GM12878 (cell line): Measurements from ENCODE around the gene FAM53B.

Source experiments
- CTCF ChIP-seq, 3 experiments: IDR thresholded peaks in 2 of 3; conservative IDR thresholded peaks in 1 of 3; 2 replicates each; pipeline ENCODE4 v1.5.1; 2011; ENCODE audit warnings: low read depth in 3 of 3, low read length in 3 of 3, mild to moderate bottlenecking in 3 of 3, control low read depth in 2 of 3, moderate library complexity in 2 of 3, inconsistent platforms in 1 of 3, mixed read lengths in 1 of 3; ENCODE audit not compliant: control insufficient read depth in 2 of 3, insufficient read depth in 1 of 3; ENCODE audit errors: extremely low read depth in 1 of 3
- EZH2 ChIP-seq: IDR thresholded peaks from 2 replicates; pipeline ENCODE4 v1.6.1; 2012; ENCODE audit warnings: low read depth, mild to moderate bottlenecking, control low read depth, inconsistent platforms, low read length, borderline replicate concordance; ENCODE audit not compliant: control insufficient read depth
- KDM1A ChIP-seq: fragments of 200-600 bp; sonication (generic); IDR thresholded peaks from 2 replicates; pipeline ENCODE4 v1.6.1; 2016; ENCODE audit warnings: borderline replicate concordance
- MTA3 ChIP-seq: IDR thresholded peaks from 2 replicates; pipeline ENCODE4 v1.6.1; 2012; ENCODE audit warnings: low read length, inconsistent platforms, borderline replicate concordance
- MXI1 ChIP-seq: fragments of 150-350 bp; IDR thresholded peaks from 2 replicates; pipeline ENCODE4 v1.6.1; 2011; ENCODE audit warnings: low read depth, mild to moderate bottlenecking, inconsistent platforms, low read length, improper control_type of control experiment
- NR2C2 ChIP-seq: IDR thresholded peaks from 2 replicates; pipeline ENCODE4 v1.6.1; 2011; ENCODE audit warnings: borderline replicate concordance, low read depth; ENCODE audit not compliant: control insufficient read depth, insufficient read length
- POLR2A ChIP-seq: IDR thresholded peaks from 2 replicates; pipeline ENCODE4 v1.6.1; 2011; ENCODE audit warnings: low read depth, mild to moderate bottlenecking, low read length
- POLR2AphosphoS5 ChIP-seq: IDR thresholded peaks from 2 replicates; pipeline ENCODE4 v1.6.1; 2011; ENCODE audit warnings: mild to moderate bottlenecking, low read length, inconsistent platforms
- TCF7 ChIP-seq: IDR thresholded peaks from 2 replicates; pipeline ENCODE4 v1.6.1; 2014; ENCODE audit warnings: antibody characterized with exemption, borderline replicate concordance
- ZNF274 ChIP-seq: IDR thresholded peaks from one replicate; pipeline ENCODE4 v1.8.0; 2011; ENCODE audit not compliant: insufficient read length, insufficient read depth
- TF ChIP-seq, protein P1 (sequence below): IDR thresholded peaks from 2 replicates; pipeline ENCODE4 v1.6.1; 2012; ENCODE audit warnings: low read depth, low read length, improper control_type of control experiment
- TF ChIP-seq, protein P2 (sequence below): IDR thresholded peaks from 2 replicates; pipeline ENCODE4 v1.6.1; 2011; ENCODE audit warnings: mild to moderate bottlenecking, low read depth, low read length, moderate library complexity; ENCODE audit not compliant: insufficient replicate concordance

- no peak for TF ChIP-seq CTCF (IDR thresholded peaks at IDR 0.05 in 2 of 3, conservative IDR thresholded peaks at IDR 0.05 in 1 of 3; ENCODE audit: control insufficient read depth in 2 of 3, extremely low read depth in 1 of 3, insufficient read depth in 1 of 3, low read depth in 3 of 3, low read length in 3 of 3)
- no peak for TF ChIP-seq POLR2A
- TF ChIP-seq EZH2, result no peak
- TF ChIP-seq, protein P1, sequence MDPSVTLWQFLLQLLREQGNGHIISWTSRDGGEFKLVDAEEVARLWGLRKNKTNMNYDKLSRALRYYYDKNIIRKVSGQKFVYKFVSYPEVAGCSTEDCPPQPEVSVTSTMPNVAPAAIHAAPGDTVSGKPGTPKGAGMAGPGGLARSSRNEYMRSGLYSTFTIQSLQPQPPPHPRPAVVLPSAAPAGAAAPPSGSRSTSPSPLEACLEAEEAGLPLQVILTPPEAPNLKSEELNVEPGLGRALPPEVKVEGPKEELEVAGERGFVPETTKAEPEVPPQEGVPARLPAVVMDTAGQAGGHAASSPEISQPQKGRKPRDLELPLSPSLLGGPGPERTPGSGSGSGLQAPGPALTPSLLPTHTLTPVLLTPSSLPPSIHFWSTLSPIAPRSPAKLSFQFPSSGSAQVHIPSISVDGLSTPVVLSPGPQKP, result no peak
- TF ChIP-seq ZNF274, result no peak
- TF ChIP-seq MXI1, result no peak
- TF ChIP-seq, protein P2, sequence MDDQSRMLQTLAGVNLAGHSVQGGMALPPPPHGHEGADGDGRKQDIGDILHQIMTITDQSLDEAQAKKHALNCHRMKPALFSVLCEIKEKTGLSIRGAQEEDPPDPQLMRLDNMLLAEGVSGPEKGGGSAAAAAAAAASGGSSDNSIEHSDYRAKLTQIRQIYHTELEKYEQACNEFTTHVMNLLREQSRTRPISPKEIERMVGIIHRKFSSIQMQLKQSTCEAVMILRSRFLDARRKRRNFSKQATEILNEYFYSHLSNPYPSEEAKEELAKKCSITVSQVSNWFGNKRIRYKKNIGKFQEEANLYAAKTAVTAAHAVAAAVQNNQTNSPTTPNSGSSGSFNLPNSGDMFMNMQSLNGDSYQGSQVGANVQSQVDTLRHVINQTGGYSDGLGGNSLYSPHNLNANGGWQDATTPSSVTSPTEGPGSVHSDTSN, result no peak
- no peak for TF ChIP-seq KDM1A
- no peak for TF ChIP-seq NR2C2
- no peak for TF ChIP-seq TCF7
- TF ChIP-seq POLR2AphosphoS5, result no peak
- no peak for TF ChIP-seq MTA3
Observed at GRCh38 chr10:124637746-124638145, 106.4 kb downstream of the FAM53B start.
